GM18517 (cell line): ENCODE data around the gene KCNQ1.

ENCODE experiments used
- ATAC-seq: cut with Tn5 transposase; IDR thresholded peaks from one replicate; pipeline ENCODE4 v1.9.1; 2021; ENCODE audit warnings: mild to moderate bottlenecking, moderate library complexity; ENCODE audit not compliant: unreplicated experiment

Gene KCNQ1

GRCh38 chr11:2725368-2726300, 280.8 kb downstream of the KCNQ1 start:
- ATAC-seq = no peak

- ATAC-seq = no peak
These were observed 282.2 kb downstream of the KCNQ1 start for GRCh38 chr11:2726964-2727363.

DNA sequence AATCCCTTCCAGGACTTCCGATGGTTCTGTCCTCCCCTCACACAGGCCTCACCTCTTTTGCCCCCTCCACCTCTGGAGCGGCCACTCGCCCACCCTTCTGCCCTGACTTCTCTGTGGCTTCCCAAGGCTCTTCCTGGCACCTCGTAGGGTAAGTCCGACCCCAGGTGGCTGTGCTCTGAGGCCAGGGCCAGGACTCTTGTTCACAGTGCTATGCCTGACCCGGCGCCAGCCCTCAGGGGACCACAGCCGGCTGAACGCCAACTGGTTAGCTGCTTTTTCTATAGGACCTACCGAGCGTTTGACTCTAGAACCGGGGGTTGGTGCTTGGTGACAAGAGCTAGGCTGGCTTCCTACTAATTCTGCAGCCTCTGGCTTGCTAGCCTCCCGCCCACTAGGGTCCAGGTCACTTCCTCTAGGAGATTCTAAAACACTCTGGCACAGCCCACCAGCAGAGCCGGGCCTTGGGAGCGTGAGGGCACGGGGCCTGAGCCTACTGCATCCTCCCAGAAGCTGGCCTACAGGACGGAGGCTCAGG, 283.4 kb downstream of the KCNQ1 start:
- ATAC-seq = no peak

- ATAC-seq = no peak
These were observed 284.0 kb downstream of the KCNQ1 start for GRCh38 chr11:2728663-2729332.

DNA sequence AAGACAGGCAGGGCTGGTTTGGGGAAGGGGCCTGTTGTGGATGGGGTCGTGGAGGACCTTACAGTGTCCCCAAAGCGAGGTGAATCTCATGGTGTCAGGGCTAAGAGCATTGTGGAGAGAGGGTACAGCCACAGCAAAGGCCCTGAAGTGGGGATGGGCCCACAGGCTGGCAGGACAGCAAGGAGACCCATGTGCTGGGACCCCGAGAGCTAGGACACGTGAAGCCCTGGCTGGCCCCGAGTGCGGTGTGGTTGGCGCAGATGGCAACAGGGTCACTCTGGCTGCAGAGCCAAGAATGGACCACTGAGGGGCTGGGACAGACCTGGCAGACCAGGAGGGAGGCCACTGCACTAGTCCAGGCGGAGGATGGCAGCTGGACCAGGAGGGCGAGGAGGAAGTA, 285.0 kb downstream of the KCNQ1 start:
- ATAC-seq = no peak

GRCh38 chr11:2730272-2731129, 285.7 kb downstream of the KCNQ1 start:
- no peak for ATAC-seq

DNA sequence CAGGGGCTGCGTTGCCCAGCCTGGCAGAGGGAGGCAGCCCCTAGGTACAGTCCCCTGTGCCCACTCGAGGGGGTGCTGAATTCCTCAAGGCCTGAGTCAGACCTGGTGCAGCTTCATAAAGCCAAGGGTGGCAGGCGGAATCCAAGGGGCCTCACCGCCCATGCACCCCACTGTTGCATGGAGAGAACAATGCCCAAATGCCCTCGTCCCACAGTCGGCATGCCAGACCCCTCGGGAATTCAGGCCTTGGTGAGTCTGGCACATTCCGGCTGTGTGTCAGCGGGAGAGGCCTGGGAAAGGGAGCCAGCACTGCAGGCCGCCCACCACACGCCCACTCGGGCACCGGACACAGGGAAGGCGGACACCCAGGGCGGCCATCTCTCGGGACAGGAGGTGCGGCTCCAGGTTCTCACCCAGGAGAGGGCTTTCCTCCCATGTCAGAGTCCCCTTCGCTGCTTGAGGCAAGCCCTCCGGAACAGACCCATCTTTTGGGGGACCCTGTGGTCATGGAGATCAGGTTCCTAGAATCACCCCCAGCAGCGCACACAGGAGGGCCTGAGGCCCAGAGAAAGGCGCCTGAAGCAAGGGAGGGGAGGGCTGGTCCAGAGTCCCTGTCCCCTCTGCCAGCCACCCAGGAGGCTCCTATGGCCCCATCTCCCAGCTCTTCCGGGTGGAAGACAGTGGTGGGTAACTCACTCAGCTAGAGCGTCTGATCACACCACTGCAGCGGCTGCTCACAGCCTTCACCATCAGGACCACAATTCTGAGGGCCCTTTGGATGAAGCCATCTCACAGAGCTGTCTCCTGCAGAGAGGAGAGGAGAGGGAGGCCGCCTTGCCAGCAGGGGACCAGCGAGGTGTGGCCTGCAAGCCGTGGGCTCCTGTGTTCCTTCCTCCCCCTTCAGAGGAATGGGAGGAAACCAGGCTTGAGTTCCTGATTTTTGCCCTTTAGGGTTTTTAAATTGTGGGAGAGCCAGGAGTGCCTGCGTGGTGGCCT, 286.6 kb downstream of the KCNQ1 start:
- no peak for ATAC-seq

GRCh38 chr11:2732261-2732939, 287.6 kb downstream of the KCNQ1 start:
- ATAC-seq = no peak

DNA sequence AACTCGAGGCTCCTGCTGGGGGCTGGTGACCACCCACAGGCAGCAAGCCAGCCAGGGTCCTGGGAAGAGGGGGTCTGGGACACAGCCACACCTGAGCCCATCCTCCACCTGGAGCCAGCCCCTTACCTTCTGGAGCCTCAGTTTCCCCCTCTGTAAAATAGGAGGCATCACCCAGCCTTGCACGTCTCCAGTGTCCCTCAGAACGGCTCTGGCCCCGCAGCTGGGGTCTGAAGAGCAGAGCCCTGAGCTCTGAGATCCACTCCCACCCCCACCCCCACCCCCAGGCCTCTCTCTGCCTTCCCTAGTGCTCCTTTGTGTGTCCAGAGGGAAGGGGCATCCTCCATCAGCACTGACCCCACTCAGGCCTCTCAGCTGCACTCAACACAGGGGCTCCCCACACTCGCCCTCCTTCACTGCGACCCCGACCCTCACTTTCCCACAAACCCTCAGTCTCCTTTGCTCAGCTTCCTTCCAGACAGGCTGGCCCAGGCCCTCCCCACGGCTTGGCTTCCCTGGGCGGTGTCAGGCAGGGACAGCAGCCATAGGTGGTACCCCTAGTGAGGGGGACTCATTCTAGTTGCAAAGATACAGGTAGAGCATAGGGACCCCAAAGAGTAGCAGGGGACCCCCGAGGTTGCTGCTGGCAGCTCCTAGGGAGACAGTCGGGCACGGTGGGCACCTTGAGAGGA, 288.3 kb downstream of the KCNQ1 start:
- ATAC-seq = no peak

GRCh38 chr11:2734181-2735052, 289.6 kb downstream of the KCNQ1 start:
- no peak for ATAC-seq

GRCh38 chr11:2735053-2735589, 290.3 kb downstream of the KCNQ1 start:
- ATAC-seq = no peak

- no peak for ATAC-seq
These were observed 291.9 kb downstream of the KCNQ1 start for GRCh38 chr11:2736577-2737225.

DNA sequence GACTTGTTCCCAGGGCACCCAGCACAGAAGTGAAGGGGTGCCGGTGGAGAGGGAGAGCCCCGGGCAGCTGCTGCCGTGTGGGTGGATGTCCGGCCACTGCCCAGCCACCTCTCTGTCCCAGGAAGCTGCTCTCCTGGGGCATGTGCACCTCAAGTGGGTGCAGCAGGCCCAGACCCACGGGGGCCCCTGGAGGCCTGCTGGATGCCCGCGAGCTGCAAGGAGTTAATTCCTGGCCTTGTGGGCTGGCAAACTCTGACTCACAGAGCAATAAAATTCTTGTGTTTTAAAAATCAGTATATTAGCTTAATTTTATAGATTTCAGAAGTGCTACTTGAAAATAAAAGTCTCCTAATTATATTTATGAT, 292.4 kb downstream of the KCNQ1 start:
- no peak for ATAC-seq

DNA sequence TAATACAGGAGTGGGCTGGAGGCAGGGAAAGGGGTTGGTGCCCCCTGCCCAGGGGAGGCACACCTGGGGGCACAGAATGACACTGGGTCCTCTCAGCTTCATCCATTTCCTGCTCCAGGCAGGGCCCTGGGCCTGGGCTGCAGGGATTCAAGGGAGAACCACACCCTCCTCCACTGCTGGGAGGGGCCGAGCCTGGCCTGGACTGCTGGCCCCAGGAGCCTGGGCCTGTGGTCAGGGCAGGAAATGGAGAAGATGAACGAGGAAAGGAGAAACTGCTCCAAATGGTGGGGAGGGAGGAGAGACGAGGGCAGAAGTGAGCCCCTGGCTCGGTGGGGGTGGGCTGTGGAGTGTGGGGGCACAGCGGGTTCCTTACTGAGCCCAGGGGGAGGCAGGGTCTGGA, 293.1 kb downstream of the KCNQ1 start:
- no peak for ATAC-seq

- no peak for ATAC-seq
These were observed 294.0 kb downstream of the KCNQ1 start for GRCh38 chr11:2738551-2739431.
